ENCODE measurements around the gene MAFG.
"Not testable (repeated sequence)": the region's sequence is repeated elsewhere in the genome, so short reads cannot be mapped to it uniquely, and the experiment has no call there.

Gene MAFG

GRCh38 chr17:81959362-81960129, 32.0 kb upstream of the MAFG start:
- in situ Hi-C loops (cut with MboI; ENCODE audit: low pct_unique_long_range_greater_than_20kb, low sequenced_read_pairs): no loop called here
- peak; percentile 60 for DNase-seq

- DNase-seq: no peak
- in situ Hi-C loops (cut with MboI; ENCODE audit: low pct_unique_long_range_greater_than_20kb, low sequenced_read_pairs): no loop called here
Observed at GRCh38 chr17:81958633-81959342, 31.3 kb upstream of the MAFG start.

GRCh38 chr17:81957691-81958432, 30.3 kb upstream of the MAFG start:
- in situ Hi-C loops (cut with MboI; ENCODE audit: low pct_unique_long_range_greater_than_20kb, low sequenced_read_pairs): no loop called here
- DNase-seq: no peak

- in situ Hi-C loops (cut with MboI; ENCODE audit: low pct_unique_long_range_greater_than_20kb, low sequenced_read_pairs): no loop called here
- no peak for DNase-seq
Observed at GRCh38 chr17:81956607-81957589, 29.4 kb upstream of the MAFG start.

GRCh38 chr17:81955756-81956544, 28.4 kb upstream of the MAFG start:
- DNase-seq: no peak
- in situ Hi-C loops (cut with MboI; ENCODE audit: low pct_unique_long_range_greater_than_20kb, low sequenced_read_pairs): no loop called here

- in situ Hi-C loops (cut with MboI; ENCODE audit: low pct_unique_long_range_greater_than_20kb, low sequenced_read_pairs): no loop called here
- DNase-seq: no peak
Observed at GRCh38 chr17:81955058-81955681, 27.6 kb upstream of the MAFG start.

GRCh38 chr17:81954131-81955057, 26.9 kb upstream of the MAFG start:
- in situ Hi-C loops (cut with MboI; ENCODE audit: low pct_unique_long_range_greater_than_20kb, low sequenced_read_pairs): no loop called here
- DNase-seq: no peak

GRCh38 chr17:81953443-81953842, 25.9 kb upstream of the MAFG start:
- DNase-seq; in situ Hi-C loops (cut with MboI; ENCODE audit: low pct_unique_long_range_greater_than_20kb, low sequenced_read_pairs): not testable (repeated sequence)

GRCh38 chr17:81952792-81953228, 25.3 kb upstream of the MAFG start:
- no peak for DNase-seq
- in situ Hi-C loops (cut with MboI; ENCODE audit: low pct_unique_long_range_greater_than_20kb, low sequenced_read_pairs): no loop called here

GRCh38 chr17:81951785-81952684, 24.5 kb upstream of the MAFG start:
- no peak for DNase-seq
- in situ Hi-C loops (cut with MboI; ENCODE audit: low pct_unique_long_range_greater_than_20kb, low sequenced_read_pairs): no loop called here

- in situ Hi-C loops (cut with MboI; ENCODE audit: low pct_unique_long_range_greater_than_20kb, low sequenced_read_pairs): no loop called here
Observed at GRCh38 chr17:81950501-81950900, 23.0 kb upstream of the MAFG start.

GRCh38 chr17:81948635-81949378, 21.3 kb upstream of the MAFG start:
- DNase-seq: no peak
- in situ Hi-C loops (cut with MboI; ENCODE audit: low pct_unique_long_range_greater_than_20kb, low sequenced_read_pairs): no loop called here

More at GRCh38 chr17:81950501-81950900, 23.0 kb upstream of the MAFG start:
- DNase-seq: no peak

- no peak for DNase-seq
- in situ Hi-C loops (cut with MboI; ENCODE audit: low pct_unique_long_range_greater_than_20kb, low sequenced_read_pairs): no loop called here
Observed at GRCh38 chr17:81947189-81947588, 19.7 kb upstream of the MAFG start, which contains the start of gene MYADML2. Gene MYADML2, minus strand, starts transcription at chr17:81947233. Its CDS starts 5,492 bp downstream, at chr17:81941741.

- no peak for DNase-seq
- in situ Hi-C loops (cut with MboI; ENCODE audit: low pct_unique_long_range_greater_than_20kb, low sequenced_read_pairs): no loop called here
Observed at GRCh38 chr17:81944858-81945257, 17.3 kb upstream of the MAFG start.

- in situ Hi-C loops (cut with MboI; ENCODE audit: low pct_unique_long_range_greater_than_20kb, low sequenced_read_pairs): no loop called here
- DNase-seq: no peak
Observed at GRCh38 chr17:81942167-81942553, 14.6 kb upstream of the MAFG start.
